Measurements from ENCODE around the gene ARHGAP9. TPM values are rescaled to one million over a fixed set of nuclear protein-coding genes. Genes with fewer than 3 reads are reported as not detected.
A peak's percentile ranks its signal among the peaks of the same experiment; 100 is the strongest.

The ARHGAP9 gene
- total and polyA plus RNA-seq, 2 of the 8 experiments (the other 6 are each of a cell fraction or from before 2014, with no cell fraction given): 3.2 to 6.0 TPM

- peaks cover 8 to 24% (median 14%) of the 10 kb centered on the region in 4 experiments for H3K4me1 ChIP-seq (replicated peaks in 1 of 4; ENCODE audit: control insufficient read depth in 3 of 4, insufficient read depth in 4 of 4, low read length in 3 of 4)
- H4K5ac ChIP-seq (ENCODE audit: insufficient read length, low read depth, low read length): peak within 1 kb of the TSS; percentile 87
- H3K4me3 ChIP-seq (ENCODE audit: extremely low read depth in 1 of 4, insufficient read depth in 2 of 4, low read depth in 3 of 4, low read length in 4 of 4): peak within 1 kb of the TSS; percentile 58 to 95 (median 83)
- H3K14ac ChIP-seq (ENCODE audit: insufficient read length): no peak within 1 kb of the TSS
- peak within 1 kb of the TSS in 3 of 4 experiments; percentile 1 to 55 (median 48); a peak in 6 of 7 replicates for H3K9ac ChIP-seq (replicated peaks in 1 of 4; ENCODE audit: extremely low read depth in 1 of 4, low read depth in 3 of 4, low read length in 3 of 4)
- peaks cover 0 to 28% of the 10 kb centered on the region in 2 experiments; a peak in 2 of 4 replicates for H3K79me2 ChIP-seq (ENCODE audit: control insufficient read depth in 1 of 2, insufficient read depth in 2 of 2, low read length in 2 of 2)
- no peaks in the 10 kb centered on the region for H3K27me3 ChIP-seq (replicated peaks in 1 of 4; ENCODE audit: control insufficient read depth in 3 of 4, extremely low read depth in 1 of 4, insufficient read depth in 3 of 4, low read length in 3 of 4)
- H2BK20ac ChIP-seq (ENCODE audit: low read length): no peak within 1 kb of the TSS
- peak within 1 kb of the TSS; percentile 25; the same call in 1 of the 2 replicates for H3K27ac ChIP-seq (ENCODE audit: low read depth, low read length)
- CTCF ChIA-PET (ENCODE audit: partially characterized antibody): interaction anchor here (1.0 kb wide), 1 partner anchor 10 kb away, joined by 3 read pairs; no protein-coding TSS in a partner anchor
- H4K91ac ChIP-seq (replicated peaks; ENCODE audit: insufficient read length, low read length): no peak within 1 kb of the TSS
- peak within 1 kb of the TSS; percentile 42 for H3K56ac ChIP-seq (replicated peaks; ENCODE audit: insufficient read length, low read depth, low read length)
- FAIRE-seq (no peak), DNase-seq (ENCODE audit: low read depth in 1 of 2, low spot score in 2 of 2) (peak in 1 of 2 experiments; percentile 89)
- H3K23me2 ChIP-seq (ENCODE audit: low read depth, low read length): peaks cover 19% of the 10 kb centered on the region
- POLR2A ChIA-PET (ENCODE audit: partially characterized antibody): interaction anchor here (1.6 to 3.0 kb wide), 4 partner anchors 8 to 67 kb away, joined by 6 to 25 read pairs (median 17); partner anchors contain the start of gene INHBE
- peak within 1 kb of the TSS; percentile 61 for H2BK5ac ChIP-seq (ENCODE audit: low read depth, low read length)
- H2BK120ac ChIP-seq (replicated peaks; ENCODE audit: low read depth, low read length): peak within 1 kb of the TSS; percentile 15
- H3K4me2 ChIP-seq (ENCODE audit: insufficient read depth in 1 of 2, low read depth in 2 of 2, low read length in 2 of 2): peak within 1 kb of the TSS; percentile 81 to 91
- WGBS, 2 experiments (ENCODE audit: extremely low coverage in 1 of 2, insufficient coverage in 1 of 2, insufficient read length in 1 of 2, insufficient replicate concordance in 2 of 2, low coverage in 1 of 2, low lambda C conversion rate in 2 of 2, missing lambda C conversion rate in 1 of 2): 4% methylated on average over 28 of the region's 57 CpGs; no CpG with 5 or more reads in 1 of the 2 experiments
- H2AFZ ChIP-seq (ENCODE audit: low read length): no peak within 1 kb of the TSS
- H4K8ac ChIP-seq (ENCODE audit: extremely low read depth, insufficient read depth, low read length): peak within 1 kb of the TSS; percentile 7; the same call in 1 of the 2 replicates
- 0 out of 2 replicates have a peak within 1 kb of the TSS, but pooled peaks have one; percentile 2 for H2AK5ac ChIP-seq (ENCODE audit: low read depth, low read length)
- no peak within 1 kb of the TSS for H3K23ac ChIP-seq (ENCODE audit: insufficient read length)
- peak within 1 kb of the TSS; percentile 84 for H3K4ac ChIP-seq (replicated peaks; ENCODE audit: insufficient read length, low read depth, low read length)
- peaks cover 7 to 19% of the 10 kb centered on the region in 2 experiments for H4K20me1 ChIP-seq (replicated peaks in 1 of 2; ENCODE audit: control insufficient read depth in 1 of 2, insufficient read depth in 2 of 2, low read length in 2 of 2)
- no peak within 1 kb of the TSS for H2BK15ac ChIP-seq (ENCODE audit: low read length)
- H3K9me3 ChIP-seq (ENCODE audit: insufficient read depth in 2 of 2, low read depth in 1 of 2, low read length in 1 of 2): no peaks in the 10 kb centered on the region
- H2BK12ac ChIP-seq (ENCODE audit: low read depth, low read length): peak within 1 kb of the TSS; percentile 7; the same call in 1 of the 2 replicates
- H3K36me3 ChIP-seq (ENCODE audit: control insufficient read depth in 2 of 4, insufficient read depth in 4 of 4, low read length in 3 of 4): peaks cover 6 to 30% (median 7%) of the 10 kb centered on the region in 4 experiments
- H3K79me1 ChIP-seq (ENCODE audit: low read depth, low read length): no peaks in the 10 kb centered on the region; the same call in 1 of the 2 replicates
- H3K18ac ChIP-seq (ENCODE audit: extremely low read depth, low read length): peak within 1 kb of the TSS; percentile 83
- TF ChIP-seq SAP30 (IDR thresholded peaks at IDR 0.05; ENCODE audit: insufficient read depth, insufficient replicate concordance, low read length) (peak; percentile 100), GTF2F1 (IDR thresholded peaks at IDR 0.05; ENCODE audit: borderline replicate concordance, low read depth, low read length) (no peak), KDM5A (IDR thresholded peaks at IDR 0.05; ENCODE audit: low read length) (no peak), RAD21 (IDR thresholded peaks at IDR 0.05 in 1 of 2, conservative IDR thresholded peaks at IDR 0.05 in 1 of 2; ENCODE audit: low read depth in 2 of 2, low read length in 2 of 2) (no peak), NANOG (IDR thresholded peaks at IDR 0.05; ENCODE audit: insufficient read depth, low read depth, low read length, poor library complexity, severe bottlenecking) (no peak), CBX5 (IDR thresholded peaks at IDR 0.05; ENCODE audit: low read depth, low read length) (no peak), BRCA1 (IDR thresholded peaks at IDR 0.05; ENCODE audit: low read depth, low read length) (no peak)
- TF ChIP-seq, protein P1, sequence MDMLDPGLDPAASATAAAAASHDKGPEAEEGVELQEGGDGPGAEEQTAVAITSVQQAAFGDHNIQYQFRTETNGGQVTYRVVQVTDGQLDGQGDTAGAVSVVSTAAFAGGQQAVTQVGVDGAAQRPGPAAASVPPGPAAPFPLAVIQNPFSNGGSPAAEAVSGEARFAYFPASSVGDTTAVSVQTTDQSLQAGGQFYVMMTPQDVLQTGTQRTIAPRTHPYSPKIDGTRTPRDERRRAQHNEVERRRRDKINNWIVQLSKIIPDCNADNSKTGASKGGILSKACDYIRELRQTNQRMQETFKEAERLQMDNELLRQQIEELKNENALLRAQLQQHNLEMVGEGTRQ (IDR thresholded peaks at IDR 0.05; ENCODE audit: low read length): peak; percentile 72
These were observed 42.6 kb upstream of the ARHGAP9 start, which contains the start of gene MBD6 for GRCh38 chr12:57522011-57522886. TSS of gene MBD6 (plus strand) at chr12:57522824. CDS start at chr12:57524304, 1,480 bp downstream.

All from H1 (cell line).